OCI-LY7 (cell line): ENCODE results near the gene LSM5. TPM values are rescaled to one million over a fixed set of nuclear protein-coding genes. Genes with fewer than 3 reads are reported as not detected.

Source experiments
- BruUV-seq: library from RNA; stranded (reverse); fragments of 400-500 nt; replicated peaks from 2 replicates; lab custom pipeline; 2021; lab: Mats Ljungman, UMichigan
- CTCF ChIA-PET: fragments of 300-600 bp; sonication (Branson Sonifier 250); formaldehyde crosslinking; loops from one replicate; lab custom pipeline; 2022; ENCODE audit warnings: antibody characterized with exemption; ENCODE audit not compliant: unreplicated experiment; lab: Charles Lee
- POLR2A ChIA-PET: fragments of 300-600 bp; sonication (Branson Sonifier 250); formaldehyde crosslinking; loops from one replicate; lab custom pipeline; 2022; ENCODE audit warnings: antibody characterized with exemption; lab: Charles Lee
- DNase-seq: peaks from one replicate; pipeline ENCODE4 v3.0.0-alpha.2; 2015; ENCODE audit warnings: low spot score
- H2AFZ ChIP-seq: fragments of 200-600 bp; sonication (generic), shearing (Covaris generic); 2 replicates; pipeline ENCODE4 v1.6.1; 2014; ENCODE audit warnings: mild to moderate bottlenecking, antibody characterized with exemption, low read length, moderate library complexity
- H3K27ac ChIP-seq: fragments of 200-600 bp; sonication (generic); 2 replicates; pipeline ENCODE4 v1.5.1; 2014; ENCODE audit warnings: mixed run types, low read depth, mild to moderate bottlenecking, moderate library complexity, low read length, inconsistent platforms; ENCODE audit not compliant: poor library complexity, severe bottlenecking
- H3K36me3 ChIP-seq: fragments of 200-600 bp; sonication (generic); 2 replicates; pipeline ENCODE4 v1.6.1; 2014; ENCODE audit warnings: mild to moderate bottlenecking, antibody characterized with exemption, low read length, moderate library complexity, mixed read lengths; ENCODE audit not compliant: insufficient read depth
- H3K4me1 ChIP-seq: fragments of 200-600 bp; sonication (generic); 2 replicates; pipeline ENCODE4 v1.5.1; 2014; ENCODE audit warnings: mild to moderate bottlenecking, low read length; ENCODE audit not compliant: insufficient read depth, poor library complexity, severe bottlenecking
- H3K4me2 ChIP-seq: fragments of 200-600 bp; sonication (generic); 2 replicates; pipeline ENCODE4 v1.6.1; 2014; ENCODE audit warnings: mild to moderate bottlenecking, low read length
- H3K4me3 ChIP-seq: fragments of 200-600 bp; sonication (generic); 2 replicates; pipeline ENCODE4 v1.5.1; 2014; ENCODE audit warnings: mild to moderate bottlenecking, low read depth, low read length; ENCODE audit not compliant: poor library complexity, severe bottlenecking
- H3K79me2 ChIP-seq: fragments of 200-600 bp; sonication (generic); 2 replicates; pipeline ENCODE4 v1.6.1; 2016; ENCODE audit warnings: low read depth, mild to moderate bottlenecking, low read length, moderate library complexity, mixed read lengths; ENCODE audit not compliant: insufficient read depth
- H3K9me2 ChIP-seq: fragments of 200-600 bp; sonication (generic); 2 replicates; pipeline ENCODE4 v1.6.1; 2016; ENCODE audit warnings: mild to moderate bottlenecking, low read length, mixed read lengths; ENCODE audit not compliant: insufficient read depth
- H3K9me3 ChIP-seq: fragments of 200-600 bp; sonication (generic); 2 replicates; pipeline ENCODE4 v1.6.1; 2014; ENCODE audit warnings: mild to moderate bottlenecking, mixed run types, low read length, mixed read lengths
- H4K20me1 ChIP-seq: fragments of 200-600 bp; sonication (generic); 2 replicates; pipeline ENCODE4 v1.6.1; 2014; ENCODE audit warnings: mild to moderate bottlenecking, antibody characterized with exemption, low read length, moderate library complexity, mixed read lengths; ENCODE audit not compliant: insufficient read depth
- EZH2phosphoT487 ChIP-seq: fragments of 200-600 bp; sonication (generic); IDR thresholded peaks from 2 replicates; pipeline ENCODE4 v1.6.1; 2018; ENCODE audit warnings: low read depth, borderline replicate concordance, mild to moderate bottlenecking, mixed run types, antibody characterized with exemption, low read length, moderate library complexity, mixed read lengths
- intact Hi-C: fragments of 100-400 bp; cut with micrococcal nuclease; formaldehyde crosslinking; loops from one replicate; pipeline ENCODE4 v1.10.0; 2022; ENCODE audit not compliant: unreplicated experiment
- total RNA-seq, 2 experiments: library from RNA; depleted of rRNA in 1 of 2; stranded (reverse); fragments of >200 nt in 1 of 2; shearing (Covaris generic) in 1 of 2; gene quantifications; 2 replicates each; pipeline ENCODE4 v1.2.3, GENCODE V29; 2014 to 2022
- TF ChIP-seq, protein P1 (sequence below): fragments of 200-600 bp; sonication (generic); conservative IDR thresholded peaks from 2 replicates; pipeline ENCODE4 v1.5.1; 2014; ENCODE audit warnings: mild to moderate bottlenecking, antibody characterized with exemption, low read length, moderate library complexity, mixed read lengths

The LSM5 gene
- total RNA-seq, 2 experiments from 2014 or later = 38.9 to 108 TPM

GRCh38 chr7:32462977-32463376, 27.2 kb downstream of the LSM5 start:
- no peak overlapping the region for H2AFZ ChIP-seq
- H3K4me1 ChIP-seq = no peaks in the 10 kb centered on the region
- H3K36me3 ChIP-seq = no peaks in the 10 kb centered on the region
- H3K27ac ChIP-seq = no peak overlapping the region
- H4K20me1 ChIP-seq = no peaks in the 10 kb centered on the region
- no peak overlapping the region for H3K4me3 ChIP-seq
- TF ChIP-seq, protein P1, sequence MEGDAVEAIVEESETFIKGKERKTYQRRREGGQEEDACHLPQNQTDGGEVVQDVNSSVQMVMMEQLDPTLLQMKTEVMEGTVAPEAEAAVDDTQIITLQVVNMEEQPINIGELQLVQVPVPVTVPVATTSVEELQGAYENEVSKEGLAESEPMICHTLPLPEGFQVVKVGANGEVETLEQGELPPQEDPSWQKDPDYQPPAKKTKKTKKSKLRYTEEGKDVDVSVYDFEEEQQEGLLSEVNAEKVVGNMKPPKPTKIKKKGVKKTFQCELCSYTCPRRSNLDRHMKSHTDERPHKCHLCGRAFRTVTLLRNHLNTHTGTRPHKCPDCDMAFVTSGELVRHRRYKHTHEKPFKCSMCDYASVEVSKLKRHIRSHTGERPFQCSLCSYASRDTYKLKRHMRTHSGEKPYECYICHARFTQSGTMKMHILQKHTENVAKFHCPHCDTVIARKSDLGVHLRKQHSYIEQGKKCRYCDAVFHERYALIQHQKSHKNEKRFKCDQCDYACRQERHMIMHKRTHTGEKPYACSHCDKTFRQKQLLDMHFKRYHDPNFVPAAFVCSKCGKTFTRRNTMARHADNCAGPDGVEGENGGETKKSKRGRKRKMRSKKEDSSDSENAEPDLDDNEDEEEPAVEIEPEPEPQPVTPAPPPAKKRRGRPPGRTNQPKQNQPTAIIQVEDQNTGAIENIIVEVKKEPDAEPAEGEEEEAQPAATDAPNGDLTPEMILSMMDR = no peak
- no peak for TF ChIP-seq EZH2phosphoT487
- no TSS peak for BruUV-seq
- ChIA-PET CTCF (no interaction called here), POLR2A (no interaction called here)
- no peaks in the 10 kb centered on the region for H3K79me2 ChIP-seq
- no peak for DNase-seq
- H3K9me3 ChIP-seq = no peaks in the 10 kb centered on the region
- intact Hi-C loops = no loop called here
- H3K4me2 ChIP-seq = no peak overlapping the region
- no peaks in the 10 kb centered on the region for H3K9me2 ChIP-seq

GRCh38 chr7:32462451-32462850, 27.7 kb downstream of the LSM5 start:
- H3K4me2 ChIP-seq = no peak overlapping the region
- no peak overlapping the region for H3K27ac ChIP-seq
- H2AFZ ChIP-seq = no peak overlapping the region
- no peaks in the 10 kb centered on the region for H3K79me2 ChIP-seq
- BruUV-seq = no TSS peak
- no peaks in the 10 kb centered on the region for H3K4me1 ChIP-seq
- TF ChIP-seq EZH2phosphoT487 = no peak
- TF ChIP-seq, protein P1 = no peak
- no peak overlapping the region for H3K4me3 ChIP-seq
- intact Hi-C loops = no loop called here
- H3K36me3 ChIP-seq = no peaks in the 10 kb centered on the region
- H3K9me2 ChIP-seq = no peaks in the 10 kb centered on the region
- ChIA-PET CTCF (no interaction called here), POLR2A (no interaction called here)
- no peaks in the 10 kb centered on the region for H3K9me3 ChIP-seq
- H4K20me1 ChIP-seq = no peaks in the 10 kb centered on the region
- DNase-seq = no peak

- no peak for DNase-seq
- Histone ChIP-seq H3K36me3 (no peaks in the 10 kb centered on the region), H3K4me2 (no peak overlapping the region), H4K20me1 (no peaks in the 10 kb centered on the region), H2AFZ (no peak overlapping the region), H3K9me2 (no peaks in the 10 kb centered on the region), H3K4me3 (no peak overlapping the region), H3K4me1 (no peaks in the 10 kb centered on the region), H3K9me3 (no peaks in the 10 kb centered on the region), H3K79me2 (no peaks in the 10 kb centered on the region), H3K27ac (no peak overlapping the region)
- CTCF ChIA-PET = no interaction called here
- no TSS peak for BruUV-seq
- no peak for TF ChIP-seq EZH2phosphoT487
- TF ChIP-seq, protein P1 = no peak
- POLR2A ChIA-PET = no interaction called here
- intact Hi-C loops = no loop called here
These were observed 28.7 kb downstream of the LSM5 start for GRCh38 chr7:32461484-32461883.
